ENCODE data around the gene MRPL10.

The MRPL10 gene

DNA sequence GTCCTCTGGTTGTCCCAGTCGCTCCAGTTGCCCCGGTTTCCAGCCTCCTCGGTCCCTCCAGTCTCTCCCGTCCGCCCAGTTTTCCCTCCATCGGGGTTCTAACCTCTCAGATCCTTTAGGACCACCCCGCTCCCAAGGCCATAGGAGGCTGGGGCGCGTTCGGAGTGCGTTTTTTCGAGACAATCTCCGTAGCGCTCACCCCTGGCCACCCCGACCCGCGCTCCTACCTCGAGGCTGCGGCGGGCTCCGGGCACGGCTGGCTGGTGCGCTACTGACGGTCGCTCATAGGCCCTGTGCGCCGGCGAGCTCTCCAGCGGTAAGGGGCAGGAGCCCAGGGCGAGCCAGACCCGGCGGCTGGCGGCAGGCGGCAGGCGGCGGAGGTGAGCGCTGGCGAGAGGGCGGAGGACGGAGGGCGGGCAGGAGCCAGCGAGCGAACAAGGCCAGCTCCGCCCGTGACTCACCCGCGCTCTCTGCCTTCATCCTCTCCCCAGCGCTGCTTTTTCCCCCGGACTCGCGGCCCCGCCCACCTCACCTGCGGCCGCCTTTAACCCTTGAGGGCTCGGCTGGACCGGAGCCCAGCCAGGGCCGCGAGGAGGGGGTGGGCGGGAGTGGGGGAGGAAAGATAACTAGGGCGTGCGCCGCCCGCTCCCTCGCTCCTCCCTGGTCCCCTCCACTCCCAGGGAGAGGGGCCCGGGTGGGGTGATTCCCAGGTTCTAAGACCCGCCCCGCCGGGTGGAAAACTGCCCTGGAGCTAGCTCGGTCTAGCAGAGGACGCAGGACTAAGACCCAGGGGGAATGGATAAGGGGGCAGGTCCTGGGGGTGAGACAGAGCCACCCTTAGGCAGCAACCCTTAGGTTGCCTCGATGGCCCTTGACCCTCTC, 19.6 kb upstream of the MRPL10 start, which contains the start of gene SP6:
SP6 (minus strand) TSS at position 472 of the 882 bp plus-strand sequence. CDS start 2,734 bp downstream, outside the sequence.
- H3K4me3 ChIP-seq (ENCODE audit: low read length), result no peak within 1 kb of the TSS
- no peak for TF ChIP-seq CTCF (conservative IDR thresholded peaks at IDR 0.05; ENCODE audit: low read depth, low read length)

GRCh38 chr17:47850373-47850691, 19.0 kb upstream of the MRPL10 start:
- no peak for TF ChIP-seq CTCF (conservative IDR thresholded peaks at IDR 0.05; ENCODE audit: low read depth, low read length)
- no peak for DNase-seq (ENCODE audit: low read depth)
- H3K4me3 ChIP-seq (ENCODE audit: low read length), result no peak overlapping the region

More for the DNA sequence above, 19.6 kb upstream of the MRPL10 start, which contains the start of gene SP6:
- no peak for DNase-seq (ENCODE audit: low read depth)

DNA sequence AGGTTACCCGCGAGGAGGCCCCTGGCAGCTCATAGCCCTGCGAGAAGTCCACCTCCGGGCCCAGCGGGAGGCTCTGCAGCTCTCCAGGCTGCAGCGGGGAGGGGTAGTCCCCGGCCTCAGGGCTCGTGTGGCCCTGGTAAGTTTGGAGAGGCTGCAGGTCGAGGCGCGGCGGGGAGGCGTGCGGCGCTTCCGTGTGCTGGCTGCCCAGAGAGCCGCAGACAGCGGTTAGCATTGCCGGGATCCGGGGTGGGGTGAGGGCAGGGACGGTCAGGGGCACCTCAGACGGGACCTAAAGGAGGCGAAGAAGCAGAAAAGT, 16.8 kb upstream of the MRPL10 start:
- TF ChIP-seq CTCF (conservative IDR thresholded peaks at IDR 0.05; ENCODE audit: low read depth, low read length), result no peak
- H3K4me3 ChIP-seq (ENCODE audit: low read length), result no peak overlapping the region
- no peak for DNase-seq (ENCODE audit: low read depth)

DNA sequence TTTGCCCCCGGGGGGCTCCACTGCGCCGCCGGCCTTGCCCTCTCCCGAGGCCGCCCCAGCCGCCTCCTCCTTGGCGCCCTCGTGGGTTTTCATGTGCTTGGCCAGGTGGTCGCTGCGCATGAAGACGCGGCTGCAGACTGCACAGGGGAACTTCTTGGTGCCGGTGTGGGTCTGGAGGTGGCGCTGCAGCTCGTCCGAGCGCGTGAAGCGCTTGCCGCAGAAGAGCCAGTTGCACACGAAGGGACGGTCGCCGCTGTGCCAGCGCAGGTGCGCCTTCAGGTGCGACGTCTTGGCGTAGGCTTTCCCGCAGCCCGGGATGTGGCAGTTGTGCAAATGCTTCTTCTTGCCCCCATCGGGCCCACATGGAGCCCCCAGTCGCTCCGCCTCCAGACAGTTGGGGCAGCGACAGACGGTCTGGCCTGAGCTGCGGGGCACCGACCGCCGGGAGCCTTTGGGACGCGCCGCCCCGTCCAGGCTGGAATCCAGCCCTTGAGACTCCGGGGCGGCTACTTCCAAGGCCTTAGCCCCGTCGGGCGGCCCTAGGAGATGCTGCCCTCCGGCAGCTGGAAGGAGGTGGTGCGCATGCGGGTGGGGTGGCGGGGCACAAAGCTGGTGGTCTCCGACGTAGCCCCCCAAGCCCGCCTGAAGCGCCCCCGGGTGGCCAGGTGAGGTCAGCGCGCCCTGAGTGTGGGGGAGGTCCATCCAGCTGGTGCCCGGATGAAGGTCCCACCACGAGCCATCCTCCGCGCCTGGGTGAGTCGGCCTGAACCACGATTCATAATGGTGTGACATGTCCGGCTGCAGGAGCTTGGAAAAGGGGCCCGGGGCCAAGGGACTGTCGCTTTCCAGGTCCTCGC, 16.2 kb upstream of the MRPL10 start:
- TF ChIP-seq CTCF (conservative IDR thresholded peaks at IDR 0.05; ENCODE audit: low read depth, low read length), result peak; percentile 48
- no peak for DNase-seq (ENCODE audit: low read depth)
- no peak overlapping the region for H3K4me3 ChIP-seq (ENCODE audit: low read length)

DNA sequence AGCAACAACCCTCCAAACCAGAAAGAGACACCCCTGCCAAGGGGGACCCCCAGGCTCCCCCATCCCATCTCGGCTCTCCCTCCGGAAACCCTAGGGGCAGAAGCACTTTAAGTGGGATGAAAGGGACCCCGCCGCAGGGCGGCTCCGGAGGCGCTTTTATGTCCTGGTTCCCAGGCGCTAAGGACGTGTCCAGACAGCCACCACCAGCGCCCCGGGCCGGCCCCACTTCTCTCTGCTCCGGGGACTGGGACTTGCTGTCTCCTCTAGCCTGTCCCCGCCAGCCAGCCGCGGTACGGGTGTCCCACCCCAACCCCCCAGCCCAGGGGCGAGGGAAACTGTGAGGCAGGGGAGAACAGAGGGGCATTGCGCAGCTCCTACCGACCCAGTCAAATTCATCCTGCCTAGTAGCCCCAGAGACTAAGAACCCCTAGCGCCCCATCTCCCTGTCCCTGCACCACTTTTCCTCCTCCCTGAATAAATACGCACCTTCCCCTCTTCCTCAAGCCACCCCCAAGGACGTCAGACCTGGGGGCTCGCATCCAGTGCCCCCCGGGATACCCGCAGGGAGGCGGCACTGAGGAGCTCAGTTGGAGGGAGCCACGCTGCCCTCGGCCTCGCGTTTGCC, 15.5 kb upstream of the MRPL10 start:
- TF ChIP-seq CTCF (conservative IDR thresholded peaks at IDR 0.05; ENCODE audit: low read depth, low read length), result no peak
- no peak for DNase-seq (ENCODE audit: low read depth)
- no peak overlapping the region for H3K4me3 ChIP-seq (ENCODE audit: low read length)

GRCh38 chr17:47845716-47846075, 14.4 kb upstream of the MRPL10 start:
- TF ChIP-seq CTCF (conservative IDR thresholded peaks at IDR 0.05; ENCODE audit: low read depth, low read length), result no peak
- no peak for DNase-seq (ENCODE audit: low read depth)
- no peak overlapping the region for H3K4me3 ChIP-seq (ENCODE audit: low read length)
